ENCODE data around the gene ATAD5. TPM values are rescaled to one million over a fixed set of nuclear protein-coding genes. Genes with fewer than 3 reads are reported as not detected.
"Not testable (repeated sequence)": the region's sequence is repeated elsewhere in the genome, so short reads cannot be mapped to it uniquely, and the experiment has no call there.

Gene ATAD5
- total RNA-seq, 1 donor from 2014 or later, result 0.92 TPM

DNA sequence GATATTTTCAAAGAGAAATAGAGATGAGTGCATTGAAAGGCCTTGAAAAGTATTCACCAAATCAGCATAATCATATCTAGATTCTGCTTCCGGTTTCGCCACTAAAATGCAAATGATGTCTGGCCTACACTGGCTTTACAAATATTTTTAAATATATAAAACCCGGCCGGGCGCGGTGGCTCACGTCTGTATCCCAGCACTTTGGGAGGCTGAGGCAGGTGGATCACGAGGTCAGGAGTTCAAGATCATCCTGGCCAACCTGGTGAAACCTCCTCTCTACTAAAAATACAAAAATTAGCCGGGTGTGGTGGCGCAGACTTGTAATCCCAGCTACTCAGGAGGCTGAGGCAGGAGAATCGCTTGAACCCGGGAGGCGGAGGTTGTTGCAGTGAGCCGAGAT is 8.8 kb upstream of the ATAD5 start:
- DNase-seq (ENCODE audit: low spot score), result not testable (repeated sequence)

DNA sequence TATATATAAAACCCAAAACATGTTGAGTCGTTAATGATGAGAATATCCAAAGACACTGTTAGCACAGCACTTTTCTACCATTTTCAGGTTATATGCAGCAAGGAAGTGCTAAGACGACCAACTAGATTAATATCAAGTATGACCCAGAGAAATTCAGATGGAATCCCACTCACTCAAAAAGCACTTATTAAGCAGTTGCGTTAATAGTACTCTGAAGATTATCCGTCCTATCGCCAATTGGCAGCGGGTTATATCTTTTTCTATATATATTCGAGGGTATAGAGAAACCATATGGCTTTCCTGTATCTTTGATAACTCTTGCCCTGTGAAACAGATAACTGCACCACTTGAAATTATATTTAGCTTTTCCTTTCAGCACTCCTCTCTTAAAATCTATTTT is 8.3 kb upstream of the ATAD5 start:
- DNase-seq (ENCODE audit: low spot score), result no peak

DNA sequence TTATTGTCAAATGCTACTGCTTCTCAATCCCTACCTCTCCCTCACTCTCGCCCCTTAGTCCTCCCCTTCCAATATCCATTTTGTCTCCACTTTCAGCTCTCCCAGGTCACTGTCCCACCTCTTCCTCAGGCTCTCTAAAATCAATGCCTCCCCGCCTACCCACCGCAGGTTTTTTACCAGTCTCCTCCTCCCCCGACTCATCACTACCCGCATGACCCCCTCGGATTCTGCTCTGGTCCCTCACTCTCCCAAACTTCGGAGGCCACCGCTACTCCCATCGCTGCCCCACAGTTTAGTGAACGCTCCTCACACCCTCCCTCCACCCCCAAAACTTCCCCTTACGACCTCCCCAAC is 7.8 kb upstream of the ATAD5 start:
- DNase-seq (ENCODE audit: low spot score), result no peak

DNA sequence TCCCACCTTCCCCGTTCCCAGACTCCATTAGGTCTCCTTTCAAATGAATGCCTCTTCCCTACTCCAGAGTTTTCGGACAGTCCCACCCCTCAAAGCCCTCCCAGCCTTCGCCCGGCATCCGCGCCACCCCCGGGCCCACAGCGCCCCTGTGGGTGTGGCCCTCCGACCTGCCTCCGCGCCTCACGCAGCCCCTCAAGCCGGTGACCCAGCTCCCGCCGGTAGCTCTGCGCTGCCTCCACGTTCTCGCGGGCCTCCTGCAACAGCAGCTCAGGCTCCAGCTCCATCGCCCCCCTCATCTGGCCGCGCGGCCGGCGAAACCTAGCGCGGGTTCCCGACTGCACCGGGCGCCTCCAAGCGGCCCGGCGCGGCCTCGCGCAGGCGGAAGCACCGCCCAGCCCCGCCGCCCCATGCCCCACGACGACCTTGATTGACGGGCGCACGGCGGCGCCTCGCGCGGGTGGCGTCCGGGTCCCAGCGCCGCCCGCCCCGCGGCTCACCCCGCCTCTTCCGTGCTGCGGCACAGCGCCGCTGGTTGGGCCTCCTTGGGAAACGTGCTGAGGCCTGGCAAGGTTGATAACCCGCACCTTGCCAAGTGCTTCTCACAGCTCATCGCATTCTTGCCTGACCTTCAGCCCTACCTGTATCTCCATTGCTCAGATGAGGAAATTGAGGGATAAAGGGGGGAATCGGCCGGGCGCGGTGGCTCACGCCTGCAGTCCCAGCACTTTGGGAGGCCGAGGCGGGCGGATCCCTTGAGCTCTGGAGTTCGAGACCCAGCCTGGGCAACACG is 7.2 kb upstream of the ATAD5 start, which contains the start of gene CRLF3:
TSS of gene CRLF3 (minus strand) at position 337 of the 790 bp plus-strand sequence. CDS start at position 296, 41 bp downstream.
- DNase-seq (ENCODE audit: low spot score), result peak; percentile 91

GRCh38 chr17:30827082-30827481 is 4.7 kb upstream of the ATAD5 start:
- no peak for DNase-seq (ENCODE audit: low spot score)

DNA sequence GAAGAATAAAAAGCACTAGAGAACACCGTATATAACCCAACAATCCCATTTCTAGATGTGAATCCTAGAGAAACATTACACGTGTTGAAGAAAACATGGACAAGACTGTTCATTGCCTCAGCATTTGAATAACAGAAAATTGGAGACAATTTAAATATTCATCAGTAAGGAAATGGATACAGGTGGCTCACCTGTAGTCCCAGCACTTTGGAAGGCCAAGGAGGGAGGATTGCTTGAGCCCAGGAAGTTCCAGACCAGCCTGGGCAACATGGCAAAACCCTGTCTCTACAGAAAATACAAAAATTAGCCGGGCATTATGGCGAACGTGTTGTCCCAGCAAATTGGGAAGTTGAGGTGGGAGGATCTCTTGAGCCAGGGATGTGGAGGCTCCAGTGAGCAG is 2.7 kb upstream of the ATAD5 start:
- no peak for DNase-seq (ENCODE audit: low spot score)

DNA sequence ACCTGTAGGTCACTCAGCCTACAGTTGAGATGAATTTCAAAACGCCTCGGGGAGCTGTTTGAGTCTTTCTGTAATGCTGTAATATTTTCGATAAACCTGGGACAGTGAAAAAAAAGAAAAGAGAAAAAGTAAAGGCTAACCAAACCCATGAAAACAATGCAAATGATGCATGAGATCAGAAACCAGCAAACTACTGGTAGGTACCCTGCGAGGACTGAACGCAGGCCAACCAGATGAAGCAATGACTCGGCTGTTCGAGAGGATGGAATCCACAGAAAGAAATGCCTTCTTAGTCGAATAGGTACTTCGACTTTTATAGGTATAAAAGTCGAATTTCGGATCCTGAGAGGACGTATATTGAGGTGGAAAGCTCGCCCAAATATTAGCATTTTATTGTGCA is 509 bp upstream of the ATAD5 start:
- no peak for DNase-seq (ENCODE audit: low spot score)

- DNase-seq (ENCODE audit: low spot score), result no peak
Measured at GRCh38 chr17:30832438-30833124, 815 bp downstream of the ATAD5 start.

DNA sequence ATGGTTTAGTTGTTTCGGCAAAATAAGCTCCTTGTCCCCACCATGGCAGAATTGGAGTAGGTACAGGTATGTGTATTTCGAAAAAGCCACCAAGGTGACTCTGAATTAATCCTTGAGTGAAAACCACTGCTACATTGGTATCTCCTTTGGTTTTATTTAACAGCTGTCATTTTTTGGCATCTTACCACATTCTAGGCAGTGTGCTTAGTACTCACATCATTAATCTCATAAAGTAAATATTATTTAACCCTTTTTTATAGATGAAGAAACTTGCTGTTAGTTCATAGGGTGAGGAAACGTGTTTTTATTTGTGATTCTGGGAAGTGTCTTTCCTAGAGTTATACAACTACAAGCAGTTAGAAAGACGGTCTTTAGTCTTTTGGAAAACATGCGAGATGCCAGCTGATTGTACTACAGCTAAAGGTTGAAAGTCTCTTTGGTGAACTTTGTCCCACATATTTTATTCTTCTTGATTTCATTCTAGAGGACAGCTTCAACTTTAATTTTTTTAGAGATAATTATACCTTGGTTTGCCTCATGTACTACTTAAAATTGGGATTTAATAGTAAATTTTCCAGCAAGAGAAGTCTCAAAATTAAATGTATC is 6.5 kb downstream of the ATAD5 start:
- DNase-seq (ENCODE audit: low spot score), result no peak

- no peak for DNase-seq (ENCODE audit: low spot score)
Measured at GRCh38 chr17:30840771-30841170, 9.0 kb downstream of the ATAD5 start.

- no peak for DNase-seq (ENCODE audit: low spot score)
Measured at GRCh38 chr17:30848021-30848420, 16.3 kb downstream of the ATAD5 start.

- no peak for DNase-seq (ENCODE audit: low spot score)
Measured at GRCh38 chr17:30854146-30854545, 22.4 kb downstream of the ATAD5 start.

DNA sequence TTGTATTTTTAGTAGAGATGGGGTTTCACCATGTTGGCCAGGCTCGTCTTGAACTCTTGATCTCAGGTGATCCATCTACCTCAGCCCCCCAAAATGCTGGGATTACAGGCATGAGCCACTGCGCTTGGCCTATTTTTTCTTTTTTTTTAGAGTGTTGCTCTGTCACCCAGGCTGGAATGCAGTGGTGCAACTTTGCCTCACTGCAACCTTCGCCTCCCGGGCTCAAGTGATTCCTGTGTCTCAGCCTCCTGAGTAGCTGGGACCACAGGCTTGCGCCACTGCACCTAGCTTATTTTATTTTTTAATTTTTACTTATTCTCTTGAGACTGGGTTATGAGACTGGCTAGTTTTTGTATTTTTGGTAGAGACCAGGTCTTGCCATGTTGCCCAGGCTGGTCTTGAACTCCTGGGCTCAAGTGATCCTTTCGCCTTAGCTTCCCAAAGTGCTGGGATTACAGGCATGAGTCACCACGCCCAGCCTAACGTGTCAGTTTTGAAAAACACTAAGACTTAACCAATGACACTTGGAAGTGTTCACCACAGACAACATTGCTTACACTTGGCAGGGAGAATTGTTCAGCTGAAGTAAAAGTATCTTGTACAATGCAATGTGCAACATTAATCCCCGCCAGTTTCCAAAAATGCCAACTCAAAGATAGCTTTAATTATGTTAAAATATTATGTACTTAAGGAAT is 26.9 kb downstream of the ATAD5 start:
- no peak for DNase-seq (ENCODE audit: low spot score)

DNA sequence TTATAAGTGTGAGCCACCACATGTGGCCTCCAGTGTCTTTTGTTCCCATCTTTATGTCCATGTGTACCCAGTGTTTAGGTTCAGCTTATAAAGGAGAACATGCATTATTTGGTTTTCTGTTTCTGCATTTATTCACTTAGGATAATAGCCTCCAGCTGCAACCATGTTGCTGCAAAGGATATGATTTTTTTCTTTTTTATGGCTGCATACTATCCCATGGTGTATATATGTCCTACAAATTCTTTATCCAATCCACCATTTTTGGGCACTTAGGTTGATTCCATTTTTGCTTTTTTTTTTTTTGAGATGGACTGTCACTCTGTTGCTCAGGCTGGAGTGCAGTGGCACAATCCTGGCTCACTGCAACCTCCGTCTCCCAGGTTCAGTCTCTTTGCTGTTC is 32.9 kb downstream of the ATAD5 start:
- no peak for DNase-seq (ENCODE audit: low spot score)

DNA sequence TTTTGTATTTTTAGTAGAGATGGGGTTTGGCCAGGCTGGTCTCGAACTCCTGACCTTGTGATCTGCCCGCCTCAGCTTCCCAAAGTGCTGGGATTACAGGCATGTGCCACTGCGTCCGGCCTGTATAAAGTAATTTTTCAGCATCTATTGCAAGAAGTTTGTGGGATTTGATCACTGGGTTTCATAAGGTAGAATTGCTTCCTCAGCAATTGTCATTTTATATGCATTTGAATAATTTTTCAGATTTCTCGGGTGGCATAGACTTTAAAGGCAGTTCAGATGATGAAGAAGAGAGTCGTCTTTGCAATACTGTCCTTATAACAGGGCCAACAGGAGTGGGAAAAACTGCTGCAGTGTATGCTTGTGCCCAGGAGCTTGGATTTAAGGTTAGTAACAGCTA is 37.2 kb downstream of the ATAD5 start:
- no peak for DNase-seq (ENCODE audit: low spot score)

DNA sequence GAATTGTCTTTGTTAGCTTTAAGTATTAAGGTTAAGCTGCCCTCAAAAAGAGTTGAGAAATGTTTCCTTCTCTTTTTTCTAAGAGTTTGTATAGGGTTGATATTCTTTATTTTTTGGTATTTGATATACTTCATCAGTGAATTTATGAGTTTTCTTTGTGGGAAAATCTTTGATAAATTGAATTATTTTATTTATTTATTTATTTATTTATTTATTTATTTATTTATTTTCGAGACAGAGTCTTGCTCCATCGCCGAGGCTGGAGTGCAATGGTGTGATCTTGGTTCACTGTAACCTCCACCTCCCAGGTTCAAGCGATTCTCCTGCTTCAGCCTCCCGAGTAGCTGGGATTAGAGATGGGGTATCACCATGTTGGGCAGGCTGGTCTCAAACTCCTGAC is 54.4 kb downstream of the ATAD5 start:
- DNase-seq (ENCODE audit: low spot score), result no peak

- DNase-seq (ENCODE audit: low spot score), result no peak
Measured at GRCh38 chr17:30894236-30894635, 62.5 kb downstream of the ATAD5 start.

DNA sequence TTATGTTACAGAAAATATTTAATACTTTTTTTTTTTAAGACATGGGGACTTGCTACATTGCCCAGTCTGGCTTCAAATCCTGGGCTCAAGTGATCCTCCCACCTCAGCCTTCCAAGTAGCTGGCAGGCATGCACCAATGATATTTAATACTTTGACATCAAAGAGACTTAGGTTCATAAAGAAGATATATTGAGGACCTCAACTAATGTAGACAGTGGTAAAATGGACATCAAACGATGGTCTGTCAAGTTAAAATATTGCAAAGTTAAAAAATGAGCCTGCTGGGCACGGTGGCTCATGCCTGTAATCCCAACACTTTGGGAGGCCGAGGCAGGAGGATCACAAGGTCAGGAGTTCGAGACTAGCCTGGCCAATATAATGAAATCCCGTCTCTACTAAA is 65.5 kb downstream of the ATAD5 start:
- DNase-seq (ENCODE audit: low spot score), result no peak

DNA sequence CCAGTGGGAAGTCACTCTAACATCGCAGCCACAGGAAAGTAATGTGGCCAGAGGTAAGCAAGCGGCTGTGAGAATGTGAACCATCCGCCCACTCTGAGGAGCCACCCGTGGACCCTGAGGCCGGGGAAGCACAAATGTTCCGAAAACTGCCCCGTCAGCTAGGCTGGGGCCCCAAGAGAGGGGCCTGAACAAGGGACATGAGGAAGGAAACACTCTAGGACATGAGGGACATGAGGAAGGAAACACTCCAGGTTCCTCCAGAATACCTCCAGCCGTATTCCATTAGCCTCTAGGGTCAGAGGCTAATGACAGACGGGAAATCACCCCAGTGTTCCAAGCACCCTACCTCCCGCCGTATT is 74.0 kb downstream of the ATAD5 start:
- no peak for DNase-seq (ENCODE audit: low spot score)

DNA sequence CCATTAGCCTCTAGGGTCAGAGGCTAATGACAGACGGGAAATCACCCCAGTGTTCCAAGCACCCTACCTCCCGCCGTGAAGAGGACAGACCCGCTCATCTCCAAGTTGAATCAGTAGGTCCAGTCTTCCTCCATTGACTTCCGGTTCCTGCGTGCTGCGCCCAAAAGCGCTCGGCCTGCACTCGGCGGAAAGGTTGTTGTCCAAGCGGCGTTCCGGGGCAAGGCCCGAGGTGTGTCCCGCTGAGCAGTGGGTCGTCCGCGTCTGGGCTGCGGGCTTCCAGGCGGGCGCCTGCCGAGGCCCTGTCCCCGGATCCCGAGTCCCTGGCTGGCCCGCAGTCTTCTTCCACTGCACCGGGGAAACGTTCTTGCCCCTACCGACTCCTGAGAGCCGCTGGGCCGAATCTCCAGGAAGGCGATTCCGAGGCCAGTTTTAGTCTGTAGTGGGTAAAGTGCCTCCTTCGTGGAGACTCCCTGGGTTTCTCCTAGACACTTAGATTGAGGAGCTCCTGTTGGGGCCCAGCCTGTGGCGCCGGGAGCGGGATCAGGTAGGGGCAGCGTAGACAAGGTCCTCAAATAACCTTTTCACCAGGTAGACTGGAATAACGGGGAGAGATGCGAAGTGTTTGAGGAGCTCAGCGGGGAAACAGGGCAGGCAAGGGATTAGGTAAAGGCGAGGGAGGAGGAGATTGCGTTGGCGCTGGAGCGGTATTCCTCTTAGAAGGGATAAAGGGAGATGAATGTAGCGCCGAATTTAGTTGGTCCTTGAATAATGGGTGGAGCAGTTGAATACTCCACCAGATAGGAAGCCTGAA is 74.5 kb downstream of the ATAD5 start, which contains the start of gene TEFM:
TSS of gene TEFM (minus strand) at position 138 of the 811 bp plus-strand sequence. CDS start at position 98, 40 bp downstream.
- DNase-seq (ENCODE audit: low spot score), result peak; percentile 89

DNA sequence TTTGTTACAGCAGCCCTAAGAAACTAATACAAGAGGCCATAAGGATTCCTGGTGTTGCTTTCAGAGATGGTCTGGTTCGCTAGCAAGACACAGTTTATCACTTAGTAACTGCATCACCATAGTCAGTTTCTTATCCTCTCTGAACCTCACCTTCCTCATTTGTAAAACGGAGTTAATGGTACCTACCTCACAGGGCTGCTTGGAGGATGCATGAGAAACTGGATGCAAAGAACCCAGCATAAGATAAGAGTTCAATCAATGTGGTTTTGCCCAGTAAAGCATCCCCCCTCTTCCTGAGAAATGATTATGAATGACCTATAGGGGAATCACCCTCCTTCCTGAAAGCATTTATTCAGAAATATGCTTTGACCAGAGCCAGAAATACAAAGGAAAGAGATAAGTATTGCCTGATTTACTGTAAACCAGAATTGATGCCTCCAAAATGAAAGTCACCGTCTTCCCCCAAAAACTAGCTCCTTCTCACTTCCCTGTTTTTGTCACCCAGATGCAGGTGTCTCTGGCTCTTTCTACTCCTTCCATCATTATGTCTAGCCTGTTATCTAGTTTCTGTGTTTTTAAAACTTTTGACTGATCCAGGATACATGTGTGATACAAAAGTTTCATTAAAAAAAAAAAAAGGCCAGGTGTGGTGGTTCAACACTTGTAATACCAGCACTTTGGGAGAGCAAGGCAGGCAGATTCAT is 77.1 kb downstream of the ATAD5 start:
- DNase-seq (ENCODE audit: low spot score), result no peak
